Keratinocyte (primary cell): ENCODE results near the gene CDH15. TPM values are rescaled to one million over a fixed set of nuclear protein-coding genes. Genes with fewer than 3 reads are reported as not detected.

Experiments
- DNase-seq: peaks from one replicate; pipeline ENCODE4 v3.0.0-alpha.2; 2011; ENCODE audit warnings: low read depth, missing footprints, low spot score
- FAIRE-seq: peaks from 2 replicates; lab custom pipeline; 2011; peaks lifted over from hg19 to GRCh38; lab: Jason Lieb, UNC
- H2AFZ ChIP-seq: 2 replicates; pipeline ENCODE4 v1.6.0; 2012; ENCODE audit warnings: low read length, control low read depth, inconsistent platforms; ENCODE audit not compliant: control insufficient read depth
- H3K27ac ChIP-seq: 2 replicates; pipeline ENCODE4 v1.5.1; 2011; ENCODE audit warnings: low read length; ENCODE audit not compliant: control insufficient read depth, insufficient read depth
- H3K27me3 ChIP-seq: 3 replicates; pipeline ENCODE4 v1.6.0; 2011; ENCODE audit warnings: low read length; ENCODE audit not compliant: control insufficient read depth, insufficient read depth; ENCODE audit errors: extremely low read depth
- H3K36me3 ChIP-seq, 2 experiments: 2 replicates in 1 of 2; 3 replicates in 1 of 2; pipeline ENCODE4 v1.5.1; 2011; ENCODE audit warnings: low read length in 2 of 2, mild to moderate bottlenecking in 1 of 2; ENCODE audit not compliant: control insufficient read depth in 2 of 2, insufficient read depth in 2 of 2; ENCODE audit errors: extremely low read depth in 1 of 2
- H3K4me1 ChIP-seq: 3 replicates; pipeline ENCODE4 v1.5.1; 2011; ENCODE audit warnings: low read length; ENCODE audit not compliant: control insufficient read depth, insufficient read depth; ENCODE audit errors: extremely low read depth
- H3K4me2 ChIP-seq: 3 replicates; pipeline ENCODE4 v1.6.0; 2011; ENCODE audit warnings: low read depth, low read length; ENCODE audit not compliant: control insufficient read depth, insufficient read depth; ENCODE audit errors: extremely low read depth
- H3K4me3 ChIP-seq, 3 experiments: fragments of 200-600 bp in 1 of 3; sonication (generic) in 1 of 3; 2 replicates in 2 of 3; 3 replicates in 1 of 3; pipeline ENCODE4 v1.5.1; 2011 to 2016; ENCODE audit warnings: low read length in 3 of 3, mild to moderate bottlenecking in 3 of 3, control low read depth in 2 of 3, inconsistent platforms in 1 of 3, low read depth in 1 of 3, mixed read lengths in 1 of 3, mixed run types in 1 of 3, moderate library complexity in 1 of 3; ENCODE audit not compliant: control insufficient read depth in 2 of 3, insufficient read depth in 2 of 3; ENCODE audit errors: extremely low read depth in 1 of 3
- H3K79me2 ChIP-seq: 2 replicates; pipeline ENCODE4 v1.6.0; 2012; ENCODE audit warnings: low read length; ENCODE audit not compliant: control insufficient read depth, insufficient read depth
- H3K9ac ChIP-seq: 3 replicates; pipeline ENCODE4 v1.6.0; 2011; ENCODE audit warnings: low read length; ENCODE audit not compliant: control insufficient read depth, insufficient read depth; ENCODE audit errors: extremely low read depth
- H3K9me1 ChIP-seq: 3 replicates; pipeline ENCODE4 v1.6.0; 2011; ENCODE audit warnings: low read length; ENCODE audit not compliant: control insufficient read depth, insufficient read depth; ENCODE audit errors: extremely low read depth
- H3K9me3 ChIP-seq: 2 replicates; pipeline ENCODE4 v1.5.1; 2012; ENCODE audit warnings: low read depth, low read length; ENCODE audit not compliant: control insufficient read depth
- H4K20me1 ChIP-seq: 3 replicates; pipeline ENCODE4 v1.6.0; 2011; ENCODE audit warnings: low read length; ENCODE audit not compliant: control insufficient read depth, insufficient read depth; ENCODE audit errors: extremely low read depth
- EZH2 ChIP-seq: IDR thresholded peaks from one replicate; pipeline ENCODE4 v1.6.1; 2012; ENCODE audit warnings: inconsistent platforms, mild to moderate bottlenecking, low read length, moderate library complexity
- dilution Hi-C: fragments of 300-500 bp; cut with MboI; formaldehyde crosslinking; loops from one replicate; pipeline ENCODE4 v1.7.0; 2020; ENCODE audit warnings: low sequenced_read_pairs; ENCODE audit not compliant: extremely low pct_ligation_motif_present
- polyA plus RNA-seq, 5 experiments: library from polyadenylated mRNA; depleted of rRNA in 3 of 5; stranded (reverse) in 3 of 5; stranded (forward) in 1 of 5; unstranded in 1 of 5; fragments of >200 nt; gene quantifications; 1 replicate in 1 of 5; 2 replicates in 3 of 5; 3 replicates in 1 of 5; pipeline versions ENCODE4 v1.2.1 to v1.2.3, GENCODE V29; 2011 to 2012; ENCODE audit warnings: missing spikeins in 2 of 5, low read depth in 1 of 5, low replicate concordance in 1 of 5
- TF ChIP-seq, protein P1 (sequence below), 3 experiments: IDR thresholded peaks in 1 of 3; conservative IDR thresholded peaks in 1 of 3; optimal IDR thresholded peaks in 1 of 3; 2 replicates in 2 of 3; 3 replicates in 1 of 3; pipeline versions ENCODE3 to v1.5.1; 2011; ENCODE audit warnings: low read length in 3 of 3, mild to moderate bottlenecking in 3 of 3, moderate library complexity in 2 of 3, control low read depth in 1 of 3, inconsistent platforms in 1 of 3; ENCODE audit not compliant: insufficient read depth in 2 of 3; ENCODE audit errors: extremely low read depth in 1 of 3

The CDH15 gene
- polyA plus RNA-seq, 1 donor (not counting 4 experiments of a cell fraction or from before 2014, with no cell fraction given) = not detected

DNA sequence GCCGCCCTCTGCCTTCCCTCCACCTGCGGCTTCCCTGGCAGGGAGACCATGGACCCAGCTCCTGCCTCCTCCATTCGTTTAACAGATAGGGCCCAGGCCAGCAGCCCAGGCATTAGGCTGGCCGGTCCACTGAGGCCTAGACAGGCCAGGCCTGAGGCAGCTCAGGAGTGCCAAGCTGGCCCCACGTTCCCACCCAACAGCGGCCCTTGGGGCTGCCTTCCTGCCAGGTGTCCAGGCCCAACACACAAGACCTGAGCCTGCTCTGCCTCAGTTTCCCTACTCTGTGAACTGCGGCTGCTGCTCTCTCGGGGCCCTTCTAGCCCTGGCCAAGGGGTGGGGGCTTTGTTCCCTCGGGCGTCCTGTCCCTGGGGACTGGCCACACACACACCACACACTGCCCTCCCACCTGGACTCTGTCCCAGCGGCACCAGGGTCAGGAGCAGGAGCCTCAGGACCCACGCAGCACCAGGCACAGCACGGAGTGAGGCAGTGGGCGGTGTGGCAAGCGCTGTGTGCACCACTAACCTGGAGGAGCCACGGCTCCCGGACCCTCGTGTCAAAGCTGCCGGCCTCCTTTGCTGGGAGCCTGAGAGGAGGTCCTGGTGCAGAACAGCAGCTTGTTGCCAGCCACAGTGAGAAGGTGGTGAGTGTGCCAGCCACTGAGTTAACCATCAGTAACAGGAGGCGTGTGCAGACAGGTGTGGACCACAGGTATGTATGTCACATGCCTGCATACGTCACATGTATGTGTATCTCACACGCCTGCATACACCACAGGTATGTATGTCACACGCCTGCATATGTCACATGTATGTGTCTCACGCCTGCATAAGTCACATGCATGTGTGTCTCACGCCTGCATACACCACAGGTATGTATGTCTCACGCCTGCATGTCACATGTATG is 14.6 kb upstream of the CDH15 start:
- H3K9ac ChIP-seq = no peak overlapping the region
- FAIRE-seq (no peak), DNase-seq (peak; percentile 75)
- H3K9me1 ChIP-seq = no peaks in the 10 kb centered on the region
- peaks cover 10% of the 10 kb centered on the region for H3K9me3 ChIP-seq
- peaks cover 31% of the 10 kb centered on the region for H3K27me3 ChIP-seq
- H3K4me1 ChIP-seq = no peaks in the 10 kb centered on the region
- no peaks in the 10 kb centered on the region for H3K79me2 ChIP-seq
- H2AFZ ChIP-seq = no peak overlapping the region
- no peak overlapping the region for H3K27ac ChIP-seq
- no peaks in the 10 kb centered on the region for H4K20me1 ChIP-seq
- no peak overlapping the region for H3K4me2 ChIP-seq
- no peaks in the 10 kb centered on the region for H3K36me3 ChIP-seq
- no peak overlapping the region for H3K4me3 ChIP-seq
- dilution Hi-C loops = no loop called here
- TF ChIP-seq, protein P1, sequence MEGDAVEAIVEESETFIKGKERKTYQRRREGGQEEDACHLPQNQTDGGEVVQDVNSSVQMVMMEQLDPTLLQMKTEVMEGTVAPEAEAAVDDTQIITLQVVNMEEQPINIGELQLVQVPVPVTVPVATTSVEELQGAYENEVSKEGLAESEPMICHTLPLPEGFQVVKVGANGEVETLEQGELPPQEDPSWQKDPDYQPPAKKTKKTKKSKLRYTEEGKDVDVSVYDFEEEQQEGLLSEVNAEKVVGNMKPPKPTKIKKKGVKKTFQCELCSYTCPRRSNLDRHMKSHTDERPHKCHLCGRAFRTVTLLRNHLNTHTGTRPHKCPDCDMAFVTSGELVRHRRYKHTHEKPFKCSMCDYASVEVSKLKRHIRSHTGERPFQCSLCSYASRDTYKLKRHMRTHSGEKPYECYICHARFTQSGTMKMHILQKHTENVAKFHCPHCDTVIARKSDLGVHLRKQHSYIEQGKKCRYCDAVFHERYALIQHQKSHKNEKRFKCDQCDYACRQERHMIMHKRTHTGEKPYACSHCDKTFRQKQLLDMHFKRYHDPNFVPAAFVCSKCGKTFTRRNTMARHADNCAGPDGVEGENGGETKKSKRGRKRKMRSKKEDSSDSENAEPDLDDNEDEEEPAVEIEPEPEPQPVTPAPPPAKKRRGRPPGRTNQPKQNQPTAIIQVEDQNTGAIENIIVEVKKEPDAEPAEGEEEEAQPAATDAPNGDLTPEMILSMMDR (optimal IDR thresholded peaks at IDR 0.05 in 1 of 3, IDR thresholded peaks at IDR 0.05 in 1 of 3, conservative IDR thresholded peaks at IDR 0.05 in 1 of 3; ENCODE audit: extremely low read depth in 1 of 3, insufficient read depth in 2 of 3, low read length in 3 of 3) = no peak
- no peak for TF ChIP-seq EZH2

DNA sequence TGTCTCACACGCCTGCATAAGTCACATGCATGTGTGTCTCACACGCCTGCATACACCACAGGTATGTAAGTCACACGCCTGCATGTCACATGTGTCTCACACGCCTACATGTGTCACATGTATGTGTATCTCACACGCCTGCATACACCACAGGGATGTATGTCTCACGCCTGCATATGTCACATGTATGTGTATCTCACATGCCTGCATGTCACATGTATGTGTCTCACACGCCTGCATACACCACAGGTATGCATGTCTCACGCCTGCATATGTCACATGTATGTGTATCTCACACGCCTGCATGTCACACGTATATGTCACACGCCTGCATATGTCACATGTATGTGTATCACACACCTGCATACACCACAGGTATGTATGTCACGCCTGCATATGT is 13.8 kb upstream of the CDH15 start:
- no peaks in the 10 kb centered on the region for H4K20me1 ChIP-seq
- no peaks in the 10 kb centered on the region for H3K4me1 ChIP-seq
- H3K9me3 ChIP-seq = peaks cover 10% of the 10 kb centered on the region
- no peak overlapping the region for H3K27ac ChIP-seq
- H3K4me3 ChIP-seq = no peak overlapping the region
- no peak overlapping the region for H3K4me2 ChIP-seq
- TF ChIP-seq EZH2 = no peak
- TF ChIP-seq, protein P1 (optimal IDR thresholded peaks at IDR 0.05 in 1 of 3, IDR thresholded peaks at IDR 0.05 in 1 of 3, conservative IDR thresholded peaks at IDR 0.05 in 1 of 3; ENCODE audit: extremely low read depth in 1 of 3, insufficient read depth in 2 of 3, low read length in 3 of 3) = no peak
- dilution Hi-C loops = no loop called here
- no peak overlapping the region for H3K9ac ChIP-seq
- DNase-seq (no peak), FAIRE-seq (peak; percentile 46)
- no peak overlapping the region for H2AFZ ChIP-seq
- no peaks in the 10 kb centered on the region for H3K36me3 ChIP-seq
- no peaks in the 10 kb centered on the region for H3K9me1 ChIP-seq
- H3K79me2 ChIP-seq = no peaks in the 10 kb centered on the region
- peaks cover 31% of the 10 kb centered on the region for H3K27me3 ChIP-seq
